ENCODE results near the gene IL36B.

DNA sequence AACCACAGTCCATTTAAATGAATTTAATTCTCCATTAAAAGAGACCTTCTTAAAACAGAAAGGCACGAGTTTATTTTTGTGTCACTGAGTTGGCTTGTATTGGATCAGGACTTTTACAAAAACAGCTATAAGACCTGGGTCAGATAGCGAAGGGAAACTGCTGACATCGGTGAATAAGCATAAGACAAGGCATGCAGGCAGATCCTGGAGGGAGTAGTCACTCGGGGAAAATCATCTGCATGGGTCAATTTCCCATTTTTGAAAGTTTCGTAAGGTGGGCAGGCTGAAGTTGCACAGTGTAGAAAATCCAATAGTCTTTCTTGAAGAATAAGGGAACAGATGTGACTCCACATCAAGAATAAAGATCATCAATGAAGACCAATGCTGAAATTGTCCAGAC lies 12.9 kb downstream of the IL36B start:
- no peak for TF ChIP-seq POLR2A (IDR thresholded peaks at IDR 0.05)
- TF ChIP-seq CTCF (IDR thresholded peaks at IDR 0.05), result no peak
- no peak for TF ChIP-seq EP300 (IDR thresholded peaks at IDR 0.05)
